ENCODE measurements around the gene EPB41L2. TPM values are rescaled to one million over a fixed set of nuclear protein-coding genes. Genes with fewer than 3 reads are reported as not detected.

The EPB41L2 gene
- total RNA-seq, 1 donor from 2014 or later, result 30.8 TPM

- intact Hi-C loops (cut with micrococcal nuclease), result loop anchor here (1.0 to 10.0 kb wide), 4 partner anchors 174 to 1378 kb away; no protein-coding TSS in a partner anchor
Observed at GRCh38 chr6:130872250-130873095, 190.6 kb downstream of the EPB41L2 start.

- intact Hi-C loops (cut with micrococcal nuclease), result loop anchor here (10.0 kb wide), 1 partner anchor 1376 kb away; no protein-coding TSS in a partner anchor
Observed at GRCh38 chr6:130870179-130870880, 192.7 kb downstream of the EPB41L2 start.

GRCh38 chr6:130869681-130870080 is 193.4 kb downstream of the EPB41L2 start:
- intact Hi-C loops (cut with micrococcal nuclease), result loop anchor here (10.0 kb wide), 1 partner anchor 1375 kb away; no protein-coding TSS in a partner anchor

DNA sequence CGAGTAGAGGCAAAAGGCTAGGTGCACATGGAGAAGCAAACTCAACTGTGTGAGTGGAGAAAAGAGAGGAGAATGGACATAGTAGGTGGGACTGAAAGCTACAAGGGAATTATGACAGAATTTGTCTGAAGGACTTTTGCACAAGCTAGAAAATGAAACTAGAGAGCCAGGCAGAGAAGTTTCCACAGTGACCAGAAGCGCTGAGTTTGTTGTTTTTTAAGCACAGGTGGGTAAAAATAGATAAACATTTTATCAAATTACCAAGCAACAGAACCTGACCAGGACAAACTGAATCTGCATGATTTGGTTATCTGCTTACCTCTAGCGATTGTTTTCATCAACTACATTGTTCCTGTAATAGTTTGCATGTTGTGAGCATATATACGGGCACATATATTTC is 197.3 kb downstream of the EPB41L2 start:
- intact Hi-C loops (cut with micrococcal nuclease), result no loop called here

DNA sequence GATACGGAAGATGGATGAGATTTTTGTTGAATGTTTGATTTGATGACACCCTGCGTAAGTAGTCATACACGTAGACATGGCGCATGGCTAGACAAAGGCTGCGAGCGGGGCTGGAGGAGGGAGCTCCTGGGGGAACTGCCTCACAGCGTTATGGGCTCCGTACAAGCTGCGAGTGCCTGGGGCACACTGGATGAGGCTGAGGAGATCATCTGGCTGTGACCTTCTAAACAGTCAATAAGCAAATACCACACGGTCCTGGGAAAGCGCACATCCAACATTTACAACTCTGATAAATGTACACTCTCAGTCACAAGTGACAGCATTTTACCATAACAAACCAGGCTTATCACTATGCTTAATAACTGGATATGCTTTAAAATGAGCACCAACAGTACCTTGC is 198.7 kb downstream of the EPB41L2 start:
- intact Hi-C loops (cut with micrococcal nuclease), result no loop called here

- intact Hi-C loops (cut with micrococcal nuclease), result no loop called here
Observed at GRCh38 chr6:130863415-130864230, 199.4 kb downstream of the EPB41L2 start.

GRCh38 chr6:130862370-130862769 is 200.7 kb downstream of the EPB41L2 start:
- intact Hi-C loops (cut with micrococcal nuclease), result no loop called here

DNA sequence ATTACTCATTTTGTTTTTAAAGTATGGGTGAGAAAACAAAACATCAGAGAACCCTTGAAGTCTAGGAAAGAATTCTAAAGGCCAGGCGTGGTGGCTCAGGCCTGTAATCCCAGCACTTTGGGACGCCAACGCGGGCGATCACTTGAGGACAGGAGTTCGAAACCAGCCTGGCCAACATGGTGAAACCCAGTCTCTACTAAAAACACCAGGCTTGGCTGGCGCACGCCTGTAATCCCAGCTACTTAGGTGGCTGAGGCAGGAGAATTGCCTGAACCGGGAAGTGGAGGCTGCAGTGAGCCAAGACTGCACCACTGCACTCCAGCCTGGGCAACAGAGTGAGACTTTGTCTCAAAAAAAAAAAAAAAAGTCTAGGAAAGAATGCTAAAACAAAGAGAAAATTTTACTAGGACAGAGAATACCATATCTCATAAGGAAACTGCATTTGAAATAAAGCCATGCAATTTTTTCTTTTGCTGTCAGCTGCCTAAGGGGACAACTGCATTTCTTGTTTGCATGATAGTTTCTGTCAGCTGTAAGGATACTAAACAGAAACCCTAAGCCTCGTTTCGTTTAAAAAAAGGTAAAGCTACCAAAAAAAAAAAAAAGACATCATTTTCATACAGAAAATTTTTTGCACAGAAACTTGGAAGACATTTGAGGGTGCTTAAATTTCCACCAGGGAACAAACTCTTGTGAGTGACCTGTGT is 203.7 kb downstream of the EPB41L2 start:
- intact Hi-C loops (cut with micrococcal nuclease), result no loop called here

DNA sequence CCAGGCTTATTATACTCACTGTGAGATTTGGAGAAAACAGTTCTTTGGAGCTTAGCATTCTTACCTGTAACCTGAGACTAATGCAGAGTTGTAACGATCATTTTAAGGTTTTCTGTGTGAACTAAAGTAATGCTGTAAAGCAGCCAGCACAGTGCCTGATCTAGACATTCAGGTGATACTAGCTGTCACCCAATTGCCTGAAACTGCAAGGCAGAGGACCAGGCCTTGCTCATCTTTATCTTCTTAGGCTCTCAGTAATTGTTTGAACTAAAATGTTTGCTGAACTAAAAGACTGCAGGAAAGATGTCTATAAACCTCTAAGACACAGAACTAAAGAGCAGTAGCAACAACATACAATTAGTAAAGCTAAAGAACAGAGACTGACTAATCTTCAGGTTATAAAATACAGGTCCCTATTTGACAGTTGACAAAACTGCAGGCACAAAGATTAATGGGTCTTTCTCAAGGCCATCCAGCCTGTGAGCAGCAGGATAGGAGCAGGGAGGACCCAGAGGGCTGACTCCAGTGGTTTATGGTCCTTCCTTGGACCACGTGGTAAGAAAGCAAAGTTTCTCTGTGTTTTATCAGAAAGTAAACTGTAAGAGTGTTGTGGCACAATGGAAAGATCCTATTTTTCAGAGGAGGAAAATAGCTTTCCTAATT is 204.4 kb downstream of the EPB41L2 start:
- intact Hi-C loops (cut with micrococcal nuclease), result no loop called here

- intact Hi-C loops (cut with micrococcal nuclease), result no loop called here
Observed at GRCh38 chr6:130858054-130858453, 205.0 kb downstream of the EPB41L2 start.

DNA sequence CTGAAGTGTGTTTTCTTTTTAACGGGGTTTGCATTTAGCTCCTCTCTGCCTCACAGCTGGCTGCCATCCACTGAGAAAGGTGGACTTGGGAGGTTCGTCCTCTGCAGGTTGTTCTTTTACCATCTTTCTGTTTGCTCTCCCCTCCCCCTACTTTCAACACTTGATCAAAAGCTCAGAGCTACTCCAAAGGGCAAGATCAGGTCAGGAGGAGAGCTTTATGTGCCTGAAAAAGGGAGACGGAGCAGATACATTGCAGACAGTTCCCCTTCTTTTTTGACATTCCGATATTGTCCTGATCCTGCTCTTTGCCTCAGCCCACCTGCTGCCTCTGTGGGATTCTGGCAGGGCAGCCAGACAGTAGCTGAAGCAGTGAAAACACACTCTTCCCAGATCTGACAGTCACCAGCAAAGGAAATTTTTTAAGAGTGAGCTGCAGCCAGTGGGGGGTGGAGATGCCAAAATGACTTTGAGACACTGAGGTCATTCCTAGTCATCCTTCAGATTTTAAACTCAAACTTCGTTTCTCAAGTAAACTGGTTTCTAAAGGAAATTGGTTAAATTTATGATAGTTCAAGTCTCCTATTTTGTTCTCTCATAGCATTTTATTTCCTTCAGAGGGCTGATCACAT is 209.4 kb downstream of the EPB41L2 start:
- intact Hi-C loops (cut with micrococcal nuclease), result no loop called here

DNA sequence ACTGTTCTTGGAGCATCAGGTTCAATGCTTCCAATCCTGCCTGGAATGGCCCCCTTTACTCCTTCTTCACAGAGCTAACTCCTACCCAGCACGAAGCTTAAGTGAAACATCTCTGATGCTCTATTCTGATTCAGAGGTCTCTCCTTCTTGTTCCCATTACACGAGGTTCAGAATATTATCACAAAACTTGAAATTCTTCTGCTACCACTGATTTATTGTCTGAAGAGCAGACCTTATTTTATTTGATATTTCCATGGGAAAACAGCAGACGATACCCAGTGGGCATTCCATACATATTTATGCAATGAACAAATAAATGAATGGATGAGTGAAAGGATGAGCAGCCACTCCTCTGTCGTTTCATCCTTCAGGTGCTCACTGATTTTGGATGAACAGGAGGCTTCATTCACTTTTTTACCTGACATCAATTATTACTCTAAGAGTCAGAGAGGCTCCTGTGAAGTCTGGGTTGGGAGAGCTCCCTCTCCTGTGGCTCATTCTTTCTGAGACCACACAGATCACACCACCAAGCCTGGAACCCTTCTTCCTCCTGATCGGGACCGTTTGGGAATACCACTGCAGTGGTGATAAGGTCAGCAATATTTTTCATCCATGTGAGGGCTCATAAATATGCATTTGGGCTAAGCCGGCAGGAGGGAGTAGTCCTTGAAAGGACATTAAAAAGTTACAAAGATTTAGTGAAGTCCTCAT is 210.0 kb downstream of the EPB41L2 start:
- intact Hi-C loops (cut with micrococcal nuclease), result no loop called here

DNA sequence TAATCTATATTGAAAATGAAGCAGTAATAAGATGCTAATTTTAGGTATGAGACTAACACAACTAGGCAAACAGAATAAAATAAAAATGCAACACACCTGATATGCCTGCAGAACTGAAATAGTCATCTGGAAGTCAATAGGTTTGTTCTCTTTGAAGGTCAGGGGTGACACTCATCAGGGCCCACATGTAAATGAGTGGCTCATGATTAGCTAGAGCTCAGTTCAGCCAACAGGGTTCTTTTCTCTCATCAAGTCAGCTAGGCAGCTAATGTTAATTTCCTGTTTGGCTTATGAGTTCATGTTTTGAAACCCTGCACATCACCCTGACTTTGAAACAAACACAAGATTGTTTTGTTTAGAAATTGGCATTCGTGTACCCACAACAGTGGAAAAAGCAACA is 212.0 kb downstream of the EPB41L2 start:
- intact Hi-C loops (cut with micrococcal nuclease), result no loop called here

DNA sequence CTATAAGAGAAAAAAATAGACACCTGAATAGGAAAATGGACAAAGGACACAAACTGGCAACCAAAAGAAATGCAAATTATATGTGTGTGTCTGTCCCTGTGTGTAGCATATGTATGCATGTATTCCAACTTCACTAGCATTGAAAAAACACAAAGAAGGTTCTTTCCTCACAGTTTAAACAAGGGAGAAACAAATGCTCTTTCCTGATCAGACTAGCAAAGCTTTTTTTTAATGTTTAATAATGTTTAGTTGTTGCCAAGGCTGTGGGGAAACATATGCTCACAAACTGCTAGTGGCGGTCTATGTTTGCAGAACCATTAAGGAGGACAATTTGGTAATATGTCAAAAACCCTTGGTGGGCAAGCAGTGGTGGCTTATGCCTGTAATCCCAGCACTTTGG is 213.5 kb downstream of the EPB41L2 start:
- intact Hi-C loops (cut with micrococcal nuclease), result loop anchor here (1.0 to 10.0 kb wide), 4 partner anchors 335 to 1102 kb away; no protein-coding TSS in a partner anchor

- intact Hi-C loops (cut with micrococcal nuclease), result loop anchor here (1.0 to 10.0 kb wide), 4 partner anchors 335 to 1102 kb away; no protein-coding TSS in a partner anchor
Observed at GRCh38 chr6:130848945-130849344, 214.1 kb downstream of the EPB41L2 start.

DNA sequence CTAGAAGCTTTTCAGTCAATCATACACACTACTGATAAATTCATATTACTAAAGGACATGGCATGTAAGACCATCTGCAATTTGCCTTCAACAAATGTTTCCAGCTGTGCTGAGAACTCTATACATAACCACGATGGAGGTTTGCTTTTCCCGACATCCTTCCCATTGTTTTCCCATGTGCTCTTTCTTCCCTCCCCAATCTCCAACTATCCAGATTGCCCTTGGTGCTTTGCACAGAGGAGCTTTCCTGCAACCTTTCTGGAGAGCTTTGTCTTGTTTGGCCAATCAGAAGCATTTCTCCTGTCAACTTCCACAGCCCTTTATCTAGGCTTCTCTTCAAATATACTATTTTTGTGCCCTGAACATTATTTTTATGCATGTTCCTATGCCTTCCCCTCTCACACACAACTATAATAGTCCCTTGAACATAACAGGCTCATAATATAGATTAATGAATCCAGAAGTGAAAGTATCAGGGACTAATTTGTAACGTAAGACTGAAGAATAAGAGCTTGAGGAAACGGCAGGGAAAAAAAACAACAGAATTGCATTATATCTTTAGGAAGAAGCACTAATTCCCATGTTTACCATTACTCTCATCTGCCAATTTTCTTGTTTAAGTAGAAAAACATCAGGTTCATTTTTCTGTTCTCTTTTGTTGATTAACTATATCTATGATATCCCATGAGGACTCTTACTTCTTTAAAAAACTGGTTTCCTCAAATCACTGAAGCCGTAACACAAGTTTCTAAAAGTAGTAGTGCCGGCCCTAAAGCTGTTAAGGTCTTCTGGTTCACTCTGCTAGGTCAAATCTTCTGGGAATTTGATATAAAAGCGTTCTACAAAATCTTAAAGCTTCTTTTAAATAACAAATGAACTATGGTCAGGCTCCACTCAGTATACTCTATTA is 215.8 kb downstream of the EPB41L2 start:
- intact Hi-C loops (cut with micrococcal nuclease), result loop anchor here (5.0 to 10.0 kb wide), 3 partner anchors 632 to 1100 kb away; no protein-coding TSS in a partner anchor

- intact Hi-C loops (cut with micrococcal nuclease), result loop anchor here (5.0 to 10.0 kb wide), 3 partner anchors 632 to 1099 kb away; no protein-coding TSS in a partner anchor
Observed at GRCh38 chr6:130846501-130846900, 216.5 kb downstream of the EPB41L2 start.
